KMS-11 (cell line): Measurements from ENCODE around the gene SLC22A14.

Source experiments
- H2AFZ ChIP-seq: fragments of 200-600 bp; sonication (generic); 2 replicates; pipeline ENCODE4 v1.6.1; 2016; ENCODE audit warnings: antibody characterized with exemption, mixed run types, low read depth
- H3K27ac ChIP-seq: fragments of 200-600 bp; sonication (generic); 2 replicates; pipeline ENCODE4 v1.6.1; 2016; ENCODE audit warnings: mild to moderate bottlenecking, mixed run types
- H3K27me3 ChIP-seq: fragments of 200-600 bp; sonication (generic); 2 replicates; pipeline ENCODE4 v1.6.1; 2017; ENCODE audit warnings: mild to moderate bottlenecking, low read depth, mixed run types, moderate library complexity; ENCODE audit not compliant: insufficient read depth
- H3K36me3 ChIP-seq: fragments of 200-600 bp; sonication (generic); 2 replicates; pipeline ENCODE4 v1.6.1; 2017; ENCODE audit warnings: mild to moderate bottlenecking, mixed run types; ENCODE audit not compliant: insufficient read depth
- H3K4me1 ChIP-seq: fragments of 200-600 bp; sonication (generic); 2 replicates; pipeline ENCODE4 v1.6.1; 2016; ENCODE audit warnings: mild to moderate bottlenecking, low read depth, mixed run types; ENCODE audit not compliant: poor library complexity, severe bottlenecking
- H3K4me2 ChIP-seq: fragments of 200-600 bp; sonication (generic); 2 replicates; pipeline ENCODE4 v1.7.0; 2016; ENCODE audit warnings: mild to moderate bottlenecking, mixed run types
- H3K4me3 ChIP-seq: fragments of 200-600 bp; sonication (generic); IDR thresholded peaks from 2 replicates; pipeline ENCODE4 v1.6.1; 2017; ENCODE audit warnings: low read depth, low read length, mixed read lengths; ENCODE audit not compliant: insufficient read depth
- H3K79me2 ChIP-seq: fragments of 200-600 bp; sonication (generic); 2 replicates; pipeline ENCODE4 v1.6.1; 2016; ENCODE audit warnings: low read depth, mixed run types; ENCODE audit not compliant: insufficient read depth
- H3K9ac ChIP-seq: fragments of 200-600 bp; sonication (generic); 2 replicates; pipeline ENCODE4 v1.6.1; 2016; ENCODE audit warnings: mild to moderate bottlenecking, mixed run types
- H4K20me1 ChIP-seq: fragments of 200-600 bp; sonication (generic); 2 replicates; pipeline ENCODE4 v1.6.1; 2016; ENCODE audit warnings: mild to moderate bottlenecking, mixed run types; ENCODE audit not compliant: insufficient read depth
- TF ChIP-seq, protein P1 (sequence below): fragments of 200-600 bp; sonication (generic); conservative IDR thresholded peaks from 2 replicates; pipeline ENCODE4 v1.6.1; 2017; ENCODE audit warnings: low read depth, mild to moderate bottlenecking, antibody characterized with exemption, low read length, moderate library complexity, mixed read lengths

SLC22A14 gene

GRCh38 chr3:38332201-38332600, 50.1 kb downstream of the SLC22A14 start:
- Histone ChIP-seq H4K20me1 (no peaks in the 10 kb centered on the region), H3K4me1 (no peaks in the 10 kb centered on the region), H3K4me2 (no peak overlapping the region), H2AFZ (no peak overlapping the region), H3K36me3 (no peaks in the 10 kb centered on the region), H3K27ac (no peak overlapping the region), H3K27me3 (no peaks in the 10 kb centered on the region), H3K9ac (no peak overlapping the region), H3K4me3 (no peak overlapping the region), H3K79me2 (no peaks in the 10 kb centered on the region)
- TF ChIP-seq, protein P1, sequence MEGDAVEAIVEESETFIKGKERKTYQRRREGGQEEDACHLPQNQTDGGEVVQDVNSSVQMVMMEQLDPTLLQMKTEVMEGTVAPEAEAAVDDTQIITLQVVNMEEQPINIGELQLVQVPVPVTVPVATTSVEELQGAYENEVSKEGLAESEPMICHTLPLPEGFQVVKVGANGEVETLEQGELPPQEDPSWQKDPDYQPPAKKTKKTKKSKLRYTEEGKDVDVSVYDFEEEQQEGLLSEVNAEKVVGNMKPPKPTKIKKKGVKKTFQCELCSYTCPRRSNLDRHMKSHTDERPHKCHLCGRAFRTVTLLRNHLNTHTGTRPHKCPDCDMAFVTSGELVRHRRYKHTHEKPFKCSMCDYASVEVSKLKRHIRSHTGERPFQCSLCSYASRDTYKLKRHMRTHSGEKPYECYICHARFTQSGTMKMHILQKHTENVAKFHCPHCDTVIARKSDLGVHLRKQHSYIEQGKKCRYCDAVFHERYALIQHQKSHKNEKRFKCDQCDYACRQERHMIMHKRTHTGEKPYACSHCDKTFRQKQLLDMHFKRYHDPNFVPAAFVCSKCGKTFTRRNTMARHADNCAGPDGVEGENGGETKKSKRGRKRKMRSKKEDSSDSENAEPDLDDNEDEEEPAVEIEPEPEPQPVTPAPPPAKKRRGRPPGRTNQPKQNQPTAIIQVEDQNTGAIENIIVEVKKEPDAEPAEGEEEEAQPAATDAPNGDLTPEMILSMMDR, result no peak

DNA sequence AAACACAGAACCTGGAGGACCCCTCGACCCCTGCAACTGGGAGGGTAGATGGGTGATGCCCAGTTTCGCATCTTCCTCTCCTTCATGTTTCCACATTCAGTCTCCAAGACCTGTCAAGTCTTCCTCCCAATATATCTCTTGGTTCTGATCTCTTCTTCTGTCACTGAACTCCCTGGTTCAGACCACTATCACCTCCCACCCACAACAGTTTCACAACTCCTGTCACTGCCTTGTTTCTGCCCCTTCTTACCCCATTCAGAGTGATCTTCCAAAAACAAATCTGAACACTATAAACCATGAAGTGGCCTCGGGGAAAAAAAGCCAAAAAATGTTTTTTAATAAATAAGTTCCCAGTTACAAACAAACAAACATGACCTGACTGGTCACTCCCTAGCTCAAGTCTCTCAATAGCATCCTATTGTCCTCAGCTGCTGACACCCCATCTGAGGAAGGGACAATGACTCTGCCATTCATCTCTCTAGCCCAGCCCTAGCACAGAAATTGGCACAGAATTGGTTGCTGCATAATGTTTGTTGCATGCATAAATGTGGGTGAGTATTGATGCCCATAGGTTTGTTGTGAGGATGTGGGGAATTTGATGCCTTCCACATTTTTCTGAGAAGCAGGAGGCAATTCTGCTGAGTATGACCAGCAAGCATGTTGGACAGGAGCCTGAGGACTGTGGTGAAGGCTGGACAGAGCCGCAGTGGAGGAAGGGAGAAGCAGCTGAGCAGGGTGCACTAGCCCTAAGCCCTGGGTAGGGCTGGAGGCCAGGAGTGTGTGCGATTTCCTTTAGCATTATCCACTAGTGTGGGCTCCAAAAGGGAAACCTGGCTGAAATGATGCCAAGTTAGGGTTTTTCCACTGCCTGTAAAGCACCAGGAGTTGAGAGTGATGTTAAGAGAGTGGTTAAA, 52.3 kb downstream of the SLC22A14 start:
- H3K4me1 ChIP-seq, result no peaks in the 10 kb centered on the region
- no peak overlapping the region for H3K4me3 ChIP-seq
- H3K36me3 ChIP-seq, result no peaks in the 10 kb centered on the region
- H3K79me2 ChIP-seq, result no peaks in the 10 kb centered on the region
- no peaks in the 10 kb centered on the region for H3K27me3 ChIP-seq
- no peak overlapping the region for H3K9ac ChIP-seq
- TF ChIP-seq, protein P1, result no peak
- H3K4me2 ChIP-seq, result no peak overlapping the region
- no peak overlapping the region for H3K27ac ChIP-seq
- no peak overlapping the region for H2AFZ ChIP-seq
- H4K20me1 ChIP-seq, result no peaks in the 10 kb centered on the region

GRCh38 chr3:38335263-38335662, 53.2 kb downstream of the SLC22A14 start:
- no peaks in the 10 kb centered on the region for H3K27me3 ChIP-seq
- H2AFZ ChIP-seq, result no peak overlapping the region
- H3K4me1 ChIP-seq, result no peaks in the 10 kb centered on the region
- no peaks in the 10 kb centered on the region for H3K36me3 ChIP-seq
- H3K4me2 ChIP-seq, result no peak overlapping the region
- no peak overlapping the region for H3K9ac ChIP-seq
- H3K27ac ChIP-seq, result no peak overlapping the region
- TF ChIP-seq, protein P1, result no peak
- H4K20me1 ChIP-seq, result no peaks in the 10 kb centered on the region
- H3K4me3 ChIP-seq, result no peak overlapping the region
- no peaks in the 10 kb centered on the region for H3K79me2 ChIP-seq

- Histone ChIP-seq H3K27me3 (no peaks in the 10 kb centered on the region), H3K4me3 (no peak overlapping the region), H3K4me1 (no peaks in the 10 kb centered on the region), H3K36me3 (no peaks in the 10 kb centered on the region), H3K4me2 (no peak overlapping the region), H3K27ac (no peak overlapping the region), H3K79me2 (no peaks in the 10 kb centered on the region), H2AFZ (no peak overlapping the region), H3K9ac (no peak overlapping the region), H4K20me1 (no peaks in the 10 kb centered on the region)
- TF ChIP-seq, protein P1, result no peak
These were observed 55.6 kb downstream of the SLC22A14 start for GRCh38 chr3:38337703-38338102.
